H1 (cell line): ENCODE results near the gene OBSL1. TPM values are rescaled to one million over a fixed set of nuclear protein-coding genes. Genes with fewer than 3 reads are reported as not detected.

Source experiments
- ATF3 ChIP-seq: IDR thresholded peaks from 2 replicates; pipeline ENCODE4 v1.6.1; 2011; ENCODE audit warnings: low read depth, mild to moderate bottlenecking, low read length; ENCODE audit not compliant: insufficient read depth
- polyA plus RNA-seq, 7 experiments: library from polyadenylated mRNA; depleted of rRNA in 3 of 7; stranded (reverse) in 5 of 7; unstranded in 2 of 7; fragments of >200 nt in 5 of 7; fragments of 200-250 nt in 2 of 7; gene quantifications; 1 replicate in 5 of 7; 2 replicates in 1 of 7; 4 replicates in 1 of 7; pipeline versions ENCODE4 v1.2.1 to v1.2.3, GENCODE V29; 2011 to 2013; ENCODE audit warnings: missing spikeins in 2 of 7, mixed read lengths in 2 of 7
- total RNA-seq: library from RNA; stranded (reverse); fragmentation: NEBNext Ultra II Directional; extraction: Animal tissue kit (Norgen Biotek cat#: 25700); gene quantifications from 2 replicates; pipeline ENCODE4 v1.2.1, GENCODE V29; 2021

Gene OBSL1
- total and polyA plus RNA-seq, 2 of the 8 experiments (the other 6 are each of a cell fraction or from before 2014, with no cell fraction given): 116 to 127 TPM

- no peak for TF ChIP-seq ATF3
Measured at GRCh38 chr2:219553463-219553963, 17.8 kb downstream of the OBSL1 start (continued).
